Uterus (tissue), 4 donors: ENCODE data around the gene PCDH9. TPM values are rescaled to one million over a fixed set of nuclear protein-coding genes. Genes with fewer than 3 reads are reported as not detected.

Experiments used
- DNase-seq, 2 donors: peaks; one replicate each; pipeline ENCODE4 v3.0.0-alpha.2; 2019 to 2020
- H3K27ac ChIP-seq, 2 donors: fragments of 200-600 bp; sonication (generic); 1 replicate in 1 of 2; 2 replicates in 1 of 2; pipeline ENCODE4 v1.5.1; 2016 to 2018
- H3K27me3 ChIP-seq, 2 donors: fragments of 200-600 bp; sonication (generic); one replicate each; pipeline ENCODE4 v1.5.1; 2018 to 2019; ENCODE audit warnings: control low read depth in 1 of 2
- H3K36me3 ChIP-seq, 2 donors: fragments of 200-600 bp; sonication (generic); one replicate each; pipeline ENCODE4 v1.5.1; 2019; ENCODE audit warnings: control low read depth in 1 of 2
- H3K4me1 ChIP-seq, 2 donors: fragments of 200-600 bp; sonication (generic); one replicate each; pipeline ENCODE4 v1.5.1; 2018 to 2019; ENCODE audit warnings: control low read depth in 1 of 2
- H3K4me3 ChIP-seq, 2 donors: fragments of 200-600 bp; sonication (generic); 1 replicate in 1 of 2; 2 replicates in 1 of 2; pipeline ENCODE4 v1.5.1; 2018 to 2019; ENCODE audit warnings: mild to moderate bottlenecking in 1 of 2
- H3K9me3 ChIP-seq, 2 donors: fragments of 200-600 bp; sonication (generic); one replicate each; pipeline ENCODE4 v1.5.1; 2019; ENCODE audit warnings: control low read depth in 1 of 2
- CTCF ChIP-seq, 4 experiments: fragments of 200-600 bp in 2 of 4; fragments of 450-650 bp in 2 of 4; sonication (generic) in 2 of 4; IDR thresholded peaks; one replicate each; pipeline ENCODE4 v1.5.1; 2016 to 2019; ENCODE audit warnings: antibody characterized with exemption in 4 of 4, mild to moderate bottlenecking in 2 of 4, moderate library complexity in 1 of 4
- POLR2A ChIP-seq, 2 donors: fragments of 450-650 bp; IDR thresholded peaks; one replicate each; pipeline ENCODE4 v1.6.1; 2016; ENCODE audit warnings: antibody characterized with exemption in 2 of 2, mild to moderate bottlenecking in 1 of 2, moderate library complexity in 1 of 2
- intact Hi-C: fragments of 100-400 bp; cut with DNase I; formaldehyde crosslinking; loops from one replicate; pipeline ENCODE4 v1.15.1; 2023; ENCODE audit warnings: low total_unique reads
- total RNA-seq, 4 donors: library from RNA; depleted of rRNA in 3 of 4; stranded (reverse); fragments of >200 nt in 3 of 4; gene quantifications; one replicate each; pipeline versions ENCODE4 v1.1.0 to v1.2.4, GENCODE V29; 2014 to 2023
- donor health status: DM: yes; HTN: yes; CAD: no.

The PCDH9 gene
- total RNA-seq, 4 donors from 2014 or later = 0.51 to 45.7 (median 2.1) TPM

- Histone ChIP-seq H3K27ac (no peak overlapping the region), H3K27me3 (no peaks in the 10 kb centered on the region), H3K9me3 (no peaks in the 10 kb centered on the region), H3K36me3 (no peaks in the 10 kb centered on the region), H3K4me1 (no peaks in the 10 kb centered on the region), H3K4me3 (no peak overlapping the region)
- DNase-seq = no peak
- intact Hi-C loops = no loop called here
- TF ChIP-seq CTCF (IDR thresholded peaks at IDR 0.05) (no peak), POLR2A (IDR thresholded peaks at IDR 0.05) (no peak)
These were observed 568.8 kb downstream of the PCDH9 start for GRCh38 chr13:66661336-66661735.

- Histone ChIP-seq H3K9me3 (no peaks in the 10 kb centered on the region), H3K4me3 (no peak overlapping the region), H3K27me3 (no peaks in the 10 kb centered on the region), H3K4me1 (no peaks in the 10 kb centered on the region), H3K27ac (no peak overlapping the region), H3K36me3 (no peaks in the 10 kb centered on the region)
- intact Hi-C loops = no loop called here
- no peak for DNase-seq
- TF ChIP-seq CTCF (IDR thresholded peaks at IDR 0.05) = no peak
- no peak for TF ChIP-seq POLR2A (IDR thresholded peaks at IDR 0.05)
These were observed 569.7 kb downstream of the PCDH9 start for GRCh38 chr13:66660468-66660813.

GRCh38 chr13:66659701-66660467 is 570.3 kb downstream of the PCDH9 start:
- Histone ChIP-seq H3K4me3 (no peak overlapping the region), H3K27ac (no peak overlapping the region), H3K36me3 (no peaks in the 10 kb centered on the region), H3K27me3 (no peaks in the 10 kb centered on the region), H3K9me3 (no peaks in the 10 kb centered on the region), H3K4me1 (no peaks in the 10 kb centered on the region)
- no peak for DNase-seq
- TF ChIP-seq POLR2A (IDR thresholded peaks at IDR 0.05) (no peak), CTCF (IDR thresholded peaks at IDR 0.05) (no peak)
- intact Hi-C loops = no loop called here

GRCh38 chr13:66659286-66659685 is 570.9 kb downstream of the PCDH9 start:
- Histone ChIP-seq H3K36me3 (no peaks in the 10 kb centered on the region), H3K4me1 (no peaks in the 10 kb centered on the region), H3K9me3 (no peaks in the 10 kb centered on the region), H3K4me3 (no peak overlapping the region), H3K27ac (no peak overlapping the region), H3K27me3 (no peaks in the 10 kb centered on the region)
- no peak for TF ChIP-seq POLR2A (IDR thresholded peaks at IDR 0.05)
- TF ChIP-seq CTCF (IDR thresholded peaks at IDR 0.05) = no peak
- intact Hi-C loops = no loop called here
- DNase-seq = no peak

GRCh38 chr13:66657165-66657881 is 572.8 kb downstream of the PCDH9 start:
- Histone ChIP-seq H3K9me3 (no peaks in the 10 kb centered on the region), H3K27ac (no peak overlapping the region), H3K27me3 (no peaks in the 10 kb centered on the region), H3K4me1 (no peaks in the 10 kb centered on the region), H3K4me3 (no peak overlapping the region), H3K36me3 (no peaks in the 10 kb centered on the region)
- TF ChIP-seq POLR2A (IDR thresholded peaks at IDR 0.05) (no peak), CTCF (IDR thresholded peaks at IDR 0.05) (no peak)
- intact Hi-C loops = no loop called here
- peak; percentile 24 to 37 for DNase-seq
